HG03558 (cell line): ENCODE data around the gene LYRM7.
"Not testable (repeated sequence)": the region's sequence is repeated elsewhere in the genome, so short reads cannot be mapped to it uniquely, and the experiment has no call there.

Experiments
- ATAC-seq: cut with Tn5 transposase; IDR thresholded peaks from one replicate; pipeline ENCODE4 v1.9.1; 2021; ENCODE audit warnings: moderate number of reproducible peaks; ENCODE audit not compliant: unreplicated experiment; ENCODE audit errors: extremely low read depth

LYRM7 gene

GRCh38 chr5:131170540-131171275 is at the start of gene LYRM7:
LYRM7 (plus strand) TSS chr5:131170944; CDS start chr5:131171021, 77 bp downstream.
- ATAC-seq: peak; percentile 94

DNA sequence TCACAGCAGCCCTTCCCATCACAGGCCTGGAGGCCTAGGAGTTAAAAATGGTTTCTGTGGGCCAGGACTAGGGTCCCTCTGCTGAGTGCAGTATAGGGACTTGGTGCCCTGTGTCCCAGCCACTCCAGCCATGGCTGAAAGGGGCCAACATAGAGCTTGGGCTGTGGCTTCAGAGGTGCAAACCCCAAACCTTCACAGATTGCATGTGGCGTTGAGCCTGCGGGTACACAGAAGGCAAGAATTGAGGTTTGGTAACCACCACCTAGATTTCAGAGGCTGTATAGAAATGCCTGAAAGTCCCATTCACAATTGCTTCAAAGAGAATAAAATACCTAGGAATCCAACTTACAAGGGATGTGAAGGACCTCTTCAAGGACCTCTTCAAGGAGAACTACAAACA is 43.5 kb upstream of the LYRM7 start:
- ATAC-seq: not testable (repeated sequence)

DNA sequence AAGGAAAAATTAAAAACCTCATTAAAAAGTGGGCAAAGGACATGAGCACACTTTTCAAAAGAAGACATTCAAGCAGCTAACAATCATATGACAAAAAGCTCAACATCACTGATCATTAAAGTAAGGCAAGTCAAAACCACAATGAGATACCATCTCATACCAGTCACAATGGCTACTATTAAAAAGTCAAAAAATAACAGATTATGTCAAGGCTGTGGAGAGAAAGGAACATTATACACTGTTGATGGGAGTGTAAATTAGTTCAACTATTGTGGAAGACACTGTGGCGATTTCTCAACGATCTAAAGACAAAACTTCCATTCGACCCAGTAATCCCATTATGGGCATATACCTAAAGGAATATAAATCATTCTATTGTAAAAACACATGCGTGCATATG is 41.4 kb upstream of the LYRM7 start:
- ATAC-seq: no peak

GRCh38 chr5:131133091-131133490 is 37.7 kb upstream of the LYRM7 start:
- not testable (repeated sequence) for ATAC-seq

- ATAC-seq: not testable (repeated sequence)
These were observed 32.3 kb upstream of the LYRM7 start for GRCh38 chr5:131138406-131138805.

GRCh38 chr5:131139321-131139720 is 31.4 kb upstream of the LYRM7 start:
- no peak for ATAC-seq

DNA sequence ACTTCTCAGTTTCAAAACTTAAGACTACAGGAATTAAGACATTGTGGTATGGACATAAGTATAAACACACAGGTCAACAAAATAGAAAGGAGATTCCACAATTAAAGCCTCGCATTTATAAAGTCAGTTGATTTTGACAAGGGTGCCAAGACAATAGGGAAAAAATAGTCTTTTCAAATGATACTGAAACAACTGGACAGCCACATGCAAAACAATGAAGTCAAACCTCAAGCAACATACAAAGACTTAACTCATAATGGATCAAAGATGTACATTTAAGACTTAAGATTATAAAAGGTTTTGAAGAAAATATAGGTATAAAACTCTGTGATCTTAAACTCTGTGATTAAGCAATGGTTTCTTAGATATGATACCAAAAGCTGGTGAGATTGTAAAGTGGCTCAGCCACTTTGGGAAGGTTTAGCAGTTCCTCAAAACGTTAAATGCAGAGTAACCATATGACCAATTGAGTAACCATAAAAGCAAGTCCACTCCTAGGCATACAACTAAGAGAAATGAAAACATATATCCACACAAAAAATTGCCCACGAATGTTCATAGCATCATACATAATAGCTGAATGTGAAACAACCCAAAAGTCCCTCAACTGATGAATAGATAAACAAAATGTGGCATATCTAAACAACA is 27.6 kb upstream of the LYRM7 start:
- no peak for ATAC-seq

DNA sequence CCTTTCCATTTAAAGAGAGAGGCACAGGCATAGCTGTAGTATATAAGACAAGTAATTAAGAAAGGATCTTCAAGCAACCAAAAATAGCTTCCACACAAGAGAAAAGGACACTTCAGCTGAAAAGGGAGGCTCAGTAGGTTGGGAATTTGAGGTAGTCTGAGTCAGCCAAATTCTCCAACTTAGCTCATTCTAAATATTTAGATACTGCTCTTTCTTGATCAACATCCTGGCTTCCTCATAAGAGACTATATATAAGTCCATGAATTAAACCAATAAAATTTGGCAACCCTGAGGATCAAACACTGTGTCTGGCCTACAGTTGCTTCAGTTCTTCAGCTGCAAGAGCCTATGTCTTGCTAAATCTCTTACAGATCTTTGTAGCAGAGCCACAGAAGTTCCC is 23.5 kb upstream of the LYRM7 start:
- no peak for ATAC-seq

GRCh38 chr5:131148835-131149234 is 21.9 kb upstream of the LYRM7 start:
- no peak for ATAC-seq

- no peak for ATAC-seq
These were observed 20.3 kb upstream of the LYRM7 start for GRCh38 chr5:131150408-131150807.

- ATAC-seq: no peak
These were observed 19.5 kb upstream of the LYRM7 start for GRCh38 chr5:131151216-131151615.

DNA sequence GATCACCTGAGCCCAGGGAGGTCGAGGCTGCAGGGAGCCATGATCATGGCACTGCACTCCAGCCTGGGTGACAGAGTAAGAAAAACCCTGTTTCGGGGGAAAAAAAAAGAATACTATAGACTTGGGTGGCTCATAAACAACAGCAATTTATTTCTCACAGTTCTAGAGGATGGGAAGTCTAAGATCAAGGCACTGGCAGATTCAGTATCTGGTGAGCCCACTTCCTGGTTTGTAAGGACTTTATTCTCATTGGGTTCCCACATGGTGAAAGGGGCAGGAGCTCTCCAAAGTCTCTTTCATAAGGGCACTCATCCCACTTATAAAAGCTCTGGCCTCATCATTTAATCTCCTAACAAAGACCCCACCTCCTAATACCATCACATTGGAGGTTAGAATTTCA is 14.4 kb upstream of the LYRM7 start:
- ATAC-seq: no peak

DNA sequence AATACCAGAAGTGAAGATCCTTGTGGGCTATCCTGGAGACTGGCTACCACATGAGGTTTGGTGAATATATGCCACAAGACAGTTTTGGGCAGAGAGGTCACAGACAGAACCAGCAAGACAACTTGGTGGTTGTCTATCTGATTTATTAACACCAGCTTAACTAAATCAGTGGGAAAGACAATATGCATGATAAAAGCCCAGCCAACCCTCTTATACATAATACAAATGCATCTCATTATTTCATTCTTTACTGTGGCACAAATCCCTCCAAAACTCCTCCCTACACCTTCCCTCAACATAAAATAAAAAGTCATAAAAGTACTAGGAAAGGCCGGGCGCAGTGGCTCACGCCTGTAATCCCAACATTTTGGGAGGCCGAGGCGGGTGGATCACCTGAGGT is 13.8 kb upstream of the LYRM7 start:
- no peak for ATAC-seq

GRCh38 chr5:131160134-131160533 is 10.6 kb upstream of the LYRM7 start:
- ATAC-seq: no peak

DNA sequence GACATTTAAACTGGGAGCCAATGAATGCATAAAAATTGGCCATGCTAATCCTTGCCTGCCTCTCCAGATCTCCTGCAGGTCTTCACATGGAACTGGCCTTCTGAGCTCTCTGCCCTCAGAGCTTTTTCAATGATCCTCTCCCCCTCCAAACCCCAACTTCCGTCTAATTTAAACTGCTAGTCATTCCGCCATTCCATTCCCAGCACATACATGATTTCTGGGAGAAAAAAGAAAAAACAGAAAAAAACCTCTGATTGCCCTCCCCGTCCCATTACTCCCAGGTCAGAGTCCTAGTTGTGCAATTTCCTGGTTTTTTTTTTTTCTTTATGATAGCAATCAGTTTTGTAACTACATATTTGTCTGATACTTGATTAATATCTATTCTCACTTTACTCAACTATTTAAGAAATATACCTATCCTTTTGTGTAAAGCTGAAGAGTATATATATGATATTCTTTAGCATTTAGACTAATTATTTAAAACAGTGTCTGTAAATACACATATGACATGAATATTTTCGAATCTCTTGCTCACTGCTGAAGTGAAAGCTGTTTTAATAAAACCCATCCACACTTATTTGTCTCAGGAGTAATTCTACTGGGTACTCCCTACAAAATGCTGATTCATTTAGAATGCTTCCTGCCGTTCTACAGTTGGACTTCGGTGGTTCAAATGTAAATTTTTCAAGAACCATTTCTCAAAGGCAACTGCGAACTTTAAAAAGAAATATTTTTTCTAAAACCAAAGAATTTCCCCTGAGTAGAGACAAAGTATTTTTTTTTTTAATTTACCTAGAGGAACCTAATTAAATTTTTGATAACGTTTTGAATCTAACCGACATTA is 7.2 kb upstream of the LYRM7 start:
- no peak for ATAC-seq

- peak; percentile 41 for ATAC-seq
These were observed 6.3 kb upstream of the LYRM7 start for GRCh38 chr5:131164191-131165118.

- peak; percentile 80 for ATAC-seq
These were observed 5.5 kb upstream of the LYRM7 start, which contains the start of gene HINT1 for GRCh38 chr5:131165119-131165727. HINT1 (minus strand) TSS chr5:131165256; CDS start chr5:131165205, 51 bp downstream.

- ATAC-seq: no peak
These were observed 3.1 kb upstream of the LYRM7 start for GRCh38 chr5:131167615-131168014.

- ATAC-seq: no peak
These were observed 769 bp upstream of the LYRM7 start for GRCh38 chr5:131169810-131170539.
